IPS-15b (cell line): ENCODE results near the gene DLGAP1.

Experiments
- H3K27me3 ChIP-seq: one replicate; pipeline ENCODE4 v1.6.1; 2013; ENCODE audit warnings: low read length; ENCODE audit not compliant: control insufficient read depth, insufficient read depth
- H3K36me3 ChIP-seq: one replicate; pipeline ENCODE4 v1.6.1; 2013; ENCODE audit warnings: low read length; ENCODE audit not compliant: control insufficient read depth, insufficient read depth
- H3K4me1 ChIP-seq: one replicate; pipeline ENCODE4 v1.6.1; 2013; ENCODE audit warnings: mild to moderate bottlenecking, low read length; ENCODE audit not compliant: control insufficient read depth, insufficient read depth
- H3K4me3 ChIP-seq: one replicate; pipeline ENCODE4 v1.5.1; 2013; ENCODE audit warnings: low read depth, low read length
- H3K9ac ChIP-seq: one replicate; pipeline ENCODE4 v1.6.1; 2013; ENCODE audit warnings: low read depth, mild to moderate bottlenecking, low read length
- H3K9me3 ChIP-seq: one replicate; pipeline ENCODE4 v1.6.1; 2013; ENCODE audit warnings: mild to moderate bottlenecking, low read length; ENCODE audit not compliant: control insufficient read depth, insufficient read depth

DLGAP1 gene

DNA sequence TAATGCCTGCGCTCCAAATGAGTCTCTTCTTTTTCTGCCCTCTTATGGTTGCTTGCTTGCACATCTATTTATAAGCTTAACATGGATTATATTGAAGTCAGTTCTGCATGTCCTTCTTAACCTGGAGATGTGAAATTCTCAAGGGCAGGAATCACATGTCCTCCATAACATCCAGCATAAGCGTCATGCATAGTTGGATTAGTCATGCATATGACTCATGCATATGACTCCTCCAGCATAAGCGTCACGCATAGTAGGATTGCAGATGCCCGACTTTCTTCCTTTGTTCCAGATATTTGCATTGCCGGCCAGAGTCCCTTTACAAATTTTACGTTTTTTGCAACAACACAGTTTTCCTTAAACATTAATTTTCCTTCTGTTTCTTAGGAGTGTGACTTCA, 696.6 kb downstream of the DLGAP1 start:
- H3K4me3 ChIP-seq = no peak overlapping the region
- no peaks in the 10 kb centered on the region for H3K27me3 ChIP-seq
- H3K36me3 ChIP-seq = no peaks in the 10 kb centered on the region
- H3K4me1 ChIP-seq = no peaks in the 10 kb centered on the region
- no peaks in the 10 kb centered on the region for H3K9me3 ChIP-seq
- H3K9ac ChIP-seq = no peak overlapping the region

DNA sequence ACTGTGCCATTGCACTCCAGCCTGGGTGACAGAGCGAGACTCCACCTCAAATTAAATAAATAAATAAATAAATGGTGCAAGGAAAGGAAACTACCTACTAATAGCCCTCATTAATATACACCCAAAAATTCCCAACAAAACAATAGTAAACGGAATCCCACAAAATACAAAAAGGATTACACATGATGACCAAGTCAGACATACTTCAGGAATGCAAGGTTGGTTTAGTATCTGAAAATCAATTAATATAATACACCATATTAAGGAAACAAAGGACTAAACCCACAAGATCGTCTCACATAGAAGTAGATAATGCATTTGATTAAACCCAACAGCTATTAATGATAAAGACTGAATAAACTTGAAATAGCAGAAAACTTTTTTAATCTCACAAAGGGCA, 697.7 kb downstream of the DLGAP1 start:
- Histone ChIP-seq H3K9me3 (no peaks in the 10 kb centered on the region), H3K4me1 (no peaks in the 10 kb centered on the region), H3K27me3 (no peaks in the 10 kb centered on the region), H3K4me3 (no peak overlapping the region), H3K9ac (no peak overlapping the region), H3K36me3 (no peaks in the 10 kb centered on the region)

DNA sequence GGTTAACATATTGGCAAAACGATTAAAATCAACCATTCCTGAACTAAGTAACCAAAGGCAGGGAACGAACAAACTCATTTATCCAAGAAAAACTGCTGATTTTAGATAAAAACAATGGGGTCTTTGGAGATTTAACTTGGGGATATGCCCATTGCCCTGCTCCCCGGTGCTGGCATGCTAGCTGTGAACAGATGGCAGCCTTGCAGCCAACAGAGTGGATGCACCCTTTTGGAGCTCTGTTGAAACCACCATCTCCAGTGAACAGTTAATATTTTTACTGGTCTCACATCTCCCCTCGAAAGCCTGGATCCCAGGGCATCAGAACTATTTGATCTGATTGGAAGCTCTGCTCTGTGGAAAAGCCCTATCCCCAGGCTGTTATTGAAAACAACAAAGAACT, 702.0 kb downstream of the DLGAP1 start:
- no peaks in the 10 kb centered on the region for H3K4me1 ChIP-seq
- H3K4me3 ChIP-seq = no peak overlapping the region
- H3K36me3 ChIP-seq = no peaks in the 10 kb centered on the region
- no peak overlapping the region for H3K9ac ChIP-seq
- no peaks in the 10 kb centered on the region for H3K9me3 ChIP-seq
- H3K27me3 ChIP-seq = no peaks in the 10 kb centered on the region

DNA sequence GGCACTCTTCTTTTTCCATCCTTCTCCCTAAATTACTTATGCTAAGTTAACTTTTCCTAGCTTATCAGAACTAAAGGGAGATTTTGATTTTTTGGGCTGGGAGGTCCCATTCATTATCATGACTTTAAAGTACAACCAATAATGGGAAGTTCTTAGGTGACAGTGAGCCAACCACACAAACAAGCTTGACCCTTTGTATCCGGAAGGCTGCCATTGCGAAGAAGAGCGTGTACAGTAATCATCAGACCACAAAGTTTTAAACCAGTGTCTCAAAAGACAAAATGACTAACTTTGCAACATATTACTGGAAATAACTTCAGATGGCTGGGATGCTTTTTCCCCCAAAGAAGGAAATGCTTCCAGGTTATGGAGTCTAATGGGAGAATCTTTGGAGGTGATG, 707.0 kb downstream of the DLGAP1 start:
- H3K4me3 ChIP-seq = no peak overlapping the region
- no peaks in the 10 kb centered on the region for H3K27me3 ChIP-seq
- no peaks in the 10 kb centered on the region for H3K4me1 ChIP-seq
- H3K9ac ChIP-seq = no peak overlapping the region
- no peaks in the 10 kb centered on the region for H3K36me3 ChIP-seq
- H3K9me3 ChIP-seq = no peaks in the 10 kb centered on the region

DNA sequence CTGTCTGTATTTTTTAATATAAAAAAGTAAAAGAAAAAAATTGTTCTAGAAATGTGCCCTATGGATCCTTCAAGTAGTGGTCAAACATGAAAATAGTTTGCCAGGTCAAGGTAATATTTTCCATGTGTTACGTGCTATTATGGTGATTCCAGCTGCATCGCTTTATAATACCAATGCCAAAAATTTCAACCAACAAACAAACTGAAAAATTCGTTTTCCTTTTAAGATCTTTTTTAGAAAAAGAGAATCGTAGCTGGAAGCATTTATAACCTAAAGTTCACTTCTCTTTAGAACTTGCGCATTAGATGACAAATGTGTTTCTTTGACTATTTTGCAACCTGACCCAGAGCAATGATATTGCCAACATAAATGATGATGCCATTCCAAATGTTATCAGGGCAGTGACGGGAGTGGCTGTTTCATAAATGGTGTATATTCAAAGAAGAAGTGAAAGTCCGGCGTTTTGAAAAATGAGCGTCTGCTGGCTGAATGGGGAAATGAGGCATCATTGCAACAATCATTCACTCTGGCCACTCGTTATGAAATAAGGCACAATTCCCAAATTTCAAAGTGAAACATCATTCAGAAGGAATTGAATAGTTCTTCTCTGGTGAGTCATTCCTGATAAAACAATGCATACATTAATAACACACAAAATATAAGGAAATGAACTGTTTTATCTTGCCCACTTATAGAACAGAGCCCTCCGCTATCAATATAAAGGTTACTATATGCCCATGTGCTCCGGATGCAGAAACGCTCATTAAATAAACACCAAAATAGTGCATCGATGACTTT, 707.7 kb downstream of the DLGAP1 start:
- Histone ChIP-seq H3K4me3 (no peak overlapping the region), H3K27me3 (no peaks in the 10 kb centered on the region), H3K9ac (no peak overlapping the region), H3K9me3 (no peaks in the 10 kb centered on the region), H3K36me3 (no peaks in the 10 kb centered on the region), H3K4me1 (no peaks in the 10 kb centered on the region)

DNA sequence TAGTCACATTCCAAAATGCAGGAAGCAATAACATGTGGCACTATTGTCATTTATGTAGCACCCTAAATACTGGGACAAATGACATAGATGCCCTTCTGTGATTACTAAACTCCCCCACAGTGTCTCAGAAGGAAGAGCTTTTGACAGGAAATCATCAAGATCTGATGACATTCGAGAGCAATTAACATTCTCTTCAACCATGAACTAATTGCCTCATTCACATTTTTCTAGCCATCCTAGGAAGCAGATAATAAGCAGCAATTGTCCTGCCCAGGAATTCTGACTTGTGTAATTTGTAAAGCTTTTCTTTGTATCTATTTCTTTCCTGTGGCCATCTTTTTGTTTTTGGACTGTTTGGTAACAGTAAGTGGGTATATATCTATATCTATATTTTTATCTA, 712.6 kb downstream of the DLGAP1 start:
- no peak overlapping the region for H3K4me3 ChIP-seq
- no peaks in the 10 kb centered on the region for H3K27me3 ChIP-seq
- H3K9me3 ChIP-seq = no peaks in the 10 kb centered on the region

DNA sequence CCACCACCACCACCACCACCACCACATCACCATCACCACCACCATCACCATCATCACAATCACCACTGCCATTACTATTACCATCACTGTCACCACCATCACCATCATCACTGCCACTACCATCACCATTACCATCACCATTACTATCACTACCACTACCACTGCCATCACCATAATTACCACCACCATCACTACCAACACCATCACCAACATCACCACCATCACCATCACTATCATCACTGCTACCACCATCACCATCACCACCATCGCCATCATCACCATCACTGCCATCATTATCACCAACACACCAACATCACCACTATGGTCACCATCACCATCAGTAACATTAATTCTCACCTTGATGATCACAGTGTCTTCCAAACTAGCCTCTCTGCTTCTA, 713.8 kb downstream of the DLGAP1 start:
- H3K36me3 ChIP-seq = no peaks in the 10 kb centered on the region
- no peak overlapping the region for H3K9ac ChIP-seq
- H3K4me1 ChIP-seq = no peaks in the 10 kb centered on the region
- H3K27me3 ChIP-seq = no peaks in the 10 kb centered on the region
- H3K9me3 ChIP-seq = no peaks in the 10 kb centered on the region
- H3K4me3 ChIP-seq = no peak overlapping the region

More for the DNA sequence above, 712.6 kb downstream of the DLGAP1 start:
- no peak overlapping the region for H3K9ac ChIP-seq
- no peaks in the 10 kb centered on the region for H3K4me1 ChIP-seq
- H3K36me3 ChIP-seq = no peaks in the 10 kb centered on the region

DNA sequence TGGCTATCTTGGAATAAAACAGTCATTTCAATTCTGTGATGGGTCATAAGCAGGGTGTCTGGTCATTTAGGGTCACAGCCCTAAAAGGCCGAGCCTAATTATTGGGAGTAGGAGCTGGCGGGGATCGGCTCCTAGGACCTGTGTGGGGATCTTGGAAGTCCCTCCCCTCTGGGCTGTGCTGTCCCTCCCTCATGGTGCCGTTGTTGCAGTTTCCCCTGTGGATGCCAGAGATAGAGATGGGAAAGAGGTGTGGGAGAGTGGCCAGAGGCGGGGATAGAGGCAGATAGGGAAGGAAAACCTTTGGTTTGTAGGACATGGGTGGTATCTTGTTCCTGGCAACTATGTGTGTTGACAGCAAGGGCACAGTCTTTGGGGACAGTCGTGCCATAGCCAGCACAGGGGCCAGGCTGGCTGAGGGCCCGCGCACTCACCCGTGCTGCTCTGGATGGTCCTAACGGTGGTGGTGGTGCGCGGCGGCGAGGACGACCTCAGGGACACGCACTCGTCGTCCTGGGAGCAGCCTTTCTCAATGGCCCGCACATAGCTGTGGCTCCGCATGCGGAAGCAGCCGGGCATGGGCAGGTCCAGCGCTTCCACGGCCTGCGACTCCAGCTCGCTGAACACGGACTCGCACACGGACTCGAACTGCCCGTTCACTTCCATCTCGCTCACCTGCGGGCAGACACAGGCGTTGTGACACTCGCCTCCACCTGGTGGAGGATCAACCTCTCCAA, 726.2 kb downstream of the DLGAP1 start:
- Histone ChIP-seq H3K9ac (no peak overlapping the region), H3K9me3 (no peaks in the 10 kb centered on the region), H3K4me3 (no peak overlapping the region), H3K36me3 (no peaks in the 10 kb centered on the region), H3K27me3 (no peaks in the 10 kb centered on the region), H3K4me1 (no peaks in the 10 kb centered on the region)

DNA sequence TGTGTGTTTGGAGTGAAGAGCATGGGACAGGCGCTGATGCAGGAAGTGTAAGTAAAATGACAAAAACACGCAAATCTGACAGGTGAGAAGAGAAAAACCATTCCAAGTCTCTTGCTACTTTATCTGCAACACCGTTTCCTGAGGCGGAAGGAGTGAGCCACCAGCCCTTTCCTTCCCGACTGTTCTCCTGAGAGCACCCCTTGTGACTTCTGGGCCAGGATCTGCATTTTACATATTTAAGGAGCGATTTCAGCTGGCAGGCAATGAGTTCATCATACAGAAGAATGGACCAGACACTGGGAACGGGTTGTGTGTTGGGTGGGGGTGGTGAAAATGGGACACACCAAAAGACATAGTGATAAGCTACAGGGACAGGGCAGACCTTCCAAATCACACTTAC, 727.8 kb downstream of the DLGAP1 start:
- Histone ChIP-seq H3K27me3 (no peaks in the 10 kb centered on the region), H3K4me3 (no peak overlapping the region), H3K36me3 (no peaks in the 10 kb centered on the region), H3K9ac (no peak overlapping the region), H3K9me3 (no peaks in the 10 kb centered on the region), H3K4me1 (peaks cover 7% of the 10 kb centered on the region)

DNA sequence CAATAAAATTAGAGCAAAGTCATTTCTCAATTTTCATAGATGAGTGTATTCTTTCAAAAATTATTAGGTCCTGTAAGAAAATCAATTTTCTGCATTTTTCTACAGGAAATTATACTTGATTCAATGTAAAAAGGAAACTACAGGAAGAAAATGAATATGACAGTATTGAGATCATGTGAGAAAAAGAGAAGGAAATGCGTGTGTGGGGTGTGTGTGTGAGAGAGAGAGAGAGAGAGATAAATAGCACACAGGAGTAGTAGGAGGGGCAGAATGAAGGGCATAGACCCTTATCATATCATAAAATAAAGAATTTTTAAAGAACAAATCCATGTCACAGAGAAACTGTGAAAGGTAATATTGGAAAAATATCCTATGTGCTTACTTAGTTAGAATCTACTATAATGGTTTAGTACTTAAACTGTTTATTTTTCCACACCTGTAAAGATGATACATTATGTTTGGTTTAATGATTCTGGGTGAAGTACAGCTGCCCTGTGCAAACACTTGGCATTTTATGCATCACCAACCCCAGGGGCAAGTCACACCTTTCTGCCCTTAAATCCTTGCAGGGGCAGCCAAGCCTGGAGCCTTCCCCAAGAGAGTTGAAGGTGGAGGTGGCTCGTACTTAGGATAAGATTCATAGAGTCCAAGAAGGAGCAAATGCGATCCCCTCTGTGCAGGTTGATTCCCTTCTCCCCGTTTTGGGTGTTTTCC, 728.7 kb downstream of the DLGAP1 start:
- Histone ChIP-seq H3K9me3 (no peaks in the 10 kb centered on the region), H3K27me3 (no peaks in the 10 kb centered on the region), H3K36me3 (no peaks in the 10 kb centered on the region), H3K4me3 (no peak overlapping the region), H3K9ac (no peak overlapping the region), H3K4me1 (peaks cover 15% of the 10 kb centered on the region)

DNA sequence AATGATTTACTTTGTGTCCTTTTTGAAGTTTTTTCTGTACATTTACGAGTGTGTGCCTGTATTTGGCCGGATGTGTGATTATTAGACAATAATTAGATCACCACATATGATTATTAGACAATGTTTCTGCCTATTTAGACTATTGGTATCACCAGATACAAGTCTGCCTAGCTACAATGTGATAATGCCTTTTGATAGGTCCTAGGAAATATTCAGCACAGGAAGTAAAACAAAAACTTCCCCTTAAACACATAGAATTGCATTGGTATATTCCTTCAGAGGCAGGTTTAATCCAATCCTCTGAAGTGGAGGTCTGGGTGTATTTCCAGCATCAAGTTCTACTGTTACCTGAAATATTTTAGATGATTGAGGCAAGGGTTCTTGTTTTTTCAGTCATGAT, 730.0 kb downstream of the DLGAP1 start:
- peaks cover 15% of the 10 kb centered on the region for H3K4me1 ChIP-seq
- H3K4me3 ChIP-seq = no peak overlapping the region
- no peaks in the 10 kb centered on the region for H3K9me3 ChIP-seq
- no peaks in the 10 kb centered on the region for H3K36me3 ChIP-seq
- H3K27me3 ChIP-seq = no peaks in the 10 kb centered on the region
- H3K9ac ChIP-seq = no peak overlapping the region
